ENCODE data around the gene TRIM15. TPM values are rescaled to one million over a fixed set of nuclear protein-coding genes. Genes with fewer than 3 reads are reported as not detected.

TRIM15 gene
- not detected in 2 replicates for total RNA-seq

GRCh38 chr6:30163090-30163917 lies at the start of gene TRIM15:
TRIM15 (plus strand) TSS chr6:30163546; CDS start chr6:30163685, 139 bp downstream.

GRCh38 chr6:30135757-30136156 lies 27.6 kb upstream of the TRIM15 start, which contains the start of gene TRIM40:
TRIM40 (plus strand) TSS chr6:30136140; CDS start chr6:30137037, 897 bp downstream.

DNA sequence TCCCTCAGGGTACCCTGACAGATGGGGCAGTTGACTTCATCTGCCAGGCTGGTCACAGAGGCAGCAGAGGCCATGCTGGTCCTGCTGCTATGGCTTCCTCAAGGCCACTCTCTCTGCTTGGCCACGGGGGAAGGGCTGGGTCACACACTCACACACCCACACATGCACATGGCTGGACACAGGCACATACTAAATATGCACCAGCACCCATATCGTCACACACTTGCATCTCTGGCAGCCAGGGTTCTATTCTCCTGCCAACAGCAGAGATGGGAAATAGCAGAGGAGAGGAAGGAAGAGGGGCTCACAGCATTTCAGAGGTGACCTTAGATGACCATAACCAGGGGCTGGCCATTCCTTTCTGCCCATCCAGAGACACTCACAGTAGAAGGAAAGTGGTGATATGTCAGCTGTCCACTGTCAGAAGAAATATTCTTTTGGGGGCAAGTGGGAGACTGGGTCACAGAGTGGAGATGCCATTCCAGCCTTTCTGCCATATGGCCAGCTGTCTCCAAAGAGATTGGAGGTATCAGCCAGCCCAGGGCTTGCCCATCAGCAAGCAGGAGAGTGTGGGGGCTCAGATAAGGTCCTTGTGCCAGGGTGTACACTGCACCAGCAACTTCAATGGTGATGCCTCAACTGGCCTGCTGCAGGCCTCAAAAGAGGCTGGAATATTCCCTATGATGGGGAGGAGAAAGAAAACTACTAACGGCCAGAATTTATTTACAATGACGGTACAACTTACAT lies 2.4 kb upstream of the TRIM15 start, which contains the start of gene TRIM10:
TSS of gene TRIM10 (minus strand) at position 427 of the 747 bp plus-strand sequence. CDS start at position 74, 353 bp downstream.

GRCh38 chr6:30212865-30213666 lies 49.7 kb downstream of the TRIM15 start, which contains the start of gene TRIM26:
TRIM26 (minus strand) TSS chr6:30213406; CDS start chr6:30199103, 14,303 bp downstream.

Other genes with a start within 250 kb of the TRIM15 start
- gene HLA-A, start 221.0 kb upstream of the TRIM15 start, total RNA-seq = 626 and 755 TPM in 2 replicates
- 25.7 and 51.3 TPM in 2 replicates for gene POLR1H, start 102.3 kb upstream of the TRIM15 start, total RNA-seq
- gene PPP1R11, start 96.3 kb upstream of the TRIM15 start, total RNA-seq = 32.4 and 42.3 TPM in 2 replicates
- gene RNF39, start 87.8 kb upstream of the TRIM15 start, total RNA-seq = not detected in 2 replicates
- not detected in 2 replicates for gene TRIM31, start 50.5 kb upstream of the TRIM15 start, total RNA-seq
- not detected in 2 replicates for gene TRIM40, start 27.4 kb upstream of the TRIM15 start, total RNA-seq
- gene TRIM10, start 2.3 kb upstream of the TRIM15 start, total RNA-seq = not detected in 2 replicates
- gene TRIM26, start 49.9 kb downstream of the TRIM15 start, total RNA-seq = 26.5 and 30.5 TPM in 2 replicates
- 8.9 and 9.4 TPM in 2 replicates for gene TRIM39, start 163.4 kb downstream of the TRIM15 start, total RNA-seq
- 45.8 and 56.3 TPM in 2 replicates for gene RPP21, start 181.6 kb downstream of the TRIM15 start, total RNA-seq